Mucosa of descending colon (tissue), 3 donors: Measurements from ENCODE around the gene ABCD4. TPM values are rescaled to one million over a fixed set of nuclear protein-coding genes. Genes with fewer than 3 reads are reported as not detected.

Experiments
- ATAC-seq: fragments of 200-7000 bp; cut with Tn5 transposase; one replicate; pipeline ENCODE4 v1.9.1; 2020; ENCODE audit warnings: mild to moderate bottlenecking, moderate library complexity
- DNase-seq, 3 donors: peaks; one replicate each; pipeline ENCODE4 v3.0.0-alpha.2; 2020
- H3K36me3 ChIP-seq: fragments of 200-600 bp; one replicate; pipeline ENCODE4 v1.8.0; 2021; ENCODE audit warnings: low read depth, mild to moderate bottlenecking
- H3K4me1 ChIP-seq: fragments of 200-600 bp; one replicate; pipeline ENCODE4 v1.8.0; 2021; ENCODE audit warnings: low read depth, mild to moderate bottlenecking
- H3K4me3 ChIP-seq: fragments of 200-600 bp; one replicate; pipeline ENCODE4 v1.8.0; 2021; ENCODE audit warnings: mild to moderate bottlenecking
- H3K9me3 ChIP-seq: fragments of 200-600 bp; one replicate; pipeline ENCODE4 v1.8.0; 2021; ENCODE audit warnings: mild to moderate bottlenecking
- CTCF ChIP-seq: fragments of 200-600 bp; IDR thresholded peaks from one replicate; pipeline ENCODE4 v1.8.0; 2022; ENCODE audit warnings: antibody characterized with exemption, mild to moderate bottlenecking
- intact Hi-C, 2 donors: fragments of 100-400 bp; cut with DNase I in 1 of 2; cut with micrococcal nuclease in 1 of 2; formaldehyde crosslinking; loops; one replicate each; pipeline versions ENCODE4 v1.11.0 to v1.11.1; 2022; cut with DNase I, micrococcal nuclease
- total RNA-seq, 3 donors: library from RNA; stranded (reverse); fragmentation: NEBNext Ultra II Directional in 2 of 3; extraction: Animal tissue kit (Norgen Biotek cat#: 25700) in 2 of 3; gene quantifications; one replicate each; pipeline versions ENCODE4 v1.2.1 to v1.2.4, GENCODE V29; 2021 to 2023
- donor health status: DM: no; HTN: no; CAD: no; lungs with moderate emphysema.
- donor health status: DM: no; HTN: no; CAD: no.
- donor health status: DM: no; HTN: yes; CAD: no.

The ABCD4 gene
- total RNA-seq, 3 donors from 2014 or later: 41.9 to 71.3 (median 53.8) TPM

- TF ChIP-seq CTCF: no peak
- no peaks in the 10 kb centered on the region for H3K9me3 ChIP-seq
- DNase-seq (no peak), ATAC-seq (peak; percentile 25)
- no peaks in the 10 kb centered on the region for H3K36me3 ChIP-seq
- H3K4me3 ChIP-seq: no peak overlapping the region
- H3K4me1 ChIP-seq: peaks cover 19% of the 10 kb centered on the region
- intact Hi-C loops: no loop called here
Measured at GRCh38 chr14:74240794-74241651, 61.7 kb downstream of the ABCD4 start.

GRCh38 chr14:74239848-74240793, 62.6 kb downstream of the ABCD4 start:
- intact Hi-C loops: no loop called here
- DNase-seq (no peak), ATAC-seq (no peak)
- Histone ChIP-seq H3K9me3 (no peaks in the 10 kb centered on the region), H3K36me3 (no peaks in the 10 kb centered on the region), H3K4me1 (peaks cover 19% of the 10 kb centered on the region), H3K4me3 (no peak overlapping the region)
- TF ChIP-seq CTCF: no peak

- DNase-seq (no peak), ATAC-seq (no peak)
- TF ChIP-seq CTCF: no peak
- H3K36me3 ChIP-seq: no peaks in the 10 kb centered on the region
- no peaks in the 10 kb centered on the region for H3K9me3 ChIP-seq
- peaks cover 19% of the 10 kb centered on the region for H3K4me1 ChIP-seq
- no peak within 1 kb of the TSS for H3K4me3 ChIP-seq
- intact Hi-C loops: no loop called here
Measured at GRCh38 chr14:74238974-74239847, 63.5 kb downstream of the ABCD4 start, which contains the start of gene VSX2. TSS of gene VSX2 (plus strand) at chr14:74239449. CDS start at chr14:74239562, 113 bp downstream.

GRCh38 chr14:74237441-74237840, 65.3 kb downstream of the ABCD4 start:
- DNase-seq (no peak), ATAC-seq (no peak)
- Histone ChIP-seq H3K9me3 (no peaks in the 10 kb centered on the region), H3K36me3 (no peaks in the 10 kb centered on the region), H3K4me1 (peaks cover 19% of the 10 kb centered on the region), H3K4me3 (no peak overlapping the region)
- TF ChIP-seq CTCF: no peak
- intact Hi-C loops: no loop called here

Other genes starting within 250 kb of the ABCD4 start
- gene ALDH6A1, start 218.5 kb downstream of the ABCD4 start, total RNA-seq: 10 to 100 TPM; 26.7 to 42.1 (median 32.6) TPM
- gene LIN52, start 218.0 kb downstream of the ABCD4 start, total RNA-seq: 1 to 10 TPM; 4.1 to 9.0 (median 7.4) TPM
- not detected for gene VSX2, start 63.5 kb downstream of the ABCD4 start, total RNA-seq
- gene VRTN, start 45.5 kb upstream of the ABCD4 start, total RNA-seq: under 1 TPM in 1 of 3 donors, not detected in 2; 0.09 TPM
- under 1 TPM in 2 of 3 donors, not detected in 1; 0.14 to 0.22 TPM for gene SYNDIG1L, start 123.3 kb upstream of the ABCD4 start, total RNA-seq
- 100 to 1,000 TPM; 150 to 212 (median 168) TPM for gene NPC2, start 190.4 kb upstream of the ABCD4 start, total RNA-seq
- gene ISCA2, start 190.8 kb upstream of the ABCD4 start, total RNA-seq: 10 to 100 TPM; 22.4 to 36.1 (median 30.0) TPM